Testis (tissue), 2 donors: ENCODE results near the gene ADAMTSL1.

Experiments used
- CTCF ChIP-seq, 3 experiments: fragments of 450-650 bp in 2 of 3; fragments of 200-600 bp in 1 of 3; sonication (generic) in 1 of 3; IDR thresholded peaks; one replicate each; pipeline ENCODE4 v1.5.1; 2016 to 2019; ENCODE audit warnings: antibody characterized with exemption in 3 of 3, mild to moderate bottlenecking in 2 of 3, moderate library complexity in 1 of 3
- POLR2A ChIP-seq: fragments of 450-650 bp; IDR thresholded peaks from one replicate; pipeline ENCODE4 v1.6.1; 2017; ENCODE audit warnings: antibody characterized with exemption, mild to moderate bottlenecking, moderate library complexity

GRCh38 chr9:18771011-18771410 lies 297.1 kb downstream of the ADAMTSL1 start:
- TF ChIP-seq POLR2A = no peak
- no peak for TF ChIP-seq CTCF (IDR thresholded peaks at IDR 0.05)
